ENCODE results near the gene SOWAHB. TPM values are rescaled to one million over a fixed set of nuclear protein-coding genes. Genes with fewer than 3 reads are reported as not detected.

Gene SOWAHB
- total RNA-seq, 1 donor from 2014 or later: 4.8 TPM

DNA sequence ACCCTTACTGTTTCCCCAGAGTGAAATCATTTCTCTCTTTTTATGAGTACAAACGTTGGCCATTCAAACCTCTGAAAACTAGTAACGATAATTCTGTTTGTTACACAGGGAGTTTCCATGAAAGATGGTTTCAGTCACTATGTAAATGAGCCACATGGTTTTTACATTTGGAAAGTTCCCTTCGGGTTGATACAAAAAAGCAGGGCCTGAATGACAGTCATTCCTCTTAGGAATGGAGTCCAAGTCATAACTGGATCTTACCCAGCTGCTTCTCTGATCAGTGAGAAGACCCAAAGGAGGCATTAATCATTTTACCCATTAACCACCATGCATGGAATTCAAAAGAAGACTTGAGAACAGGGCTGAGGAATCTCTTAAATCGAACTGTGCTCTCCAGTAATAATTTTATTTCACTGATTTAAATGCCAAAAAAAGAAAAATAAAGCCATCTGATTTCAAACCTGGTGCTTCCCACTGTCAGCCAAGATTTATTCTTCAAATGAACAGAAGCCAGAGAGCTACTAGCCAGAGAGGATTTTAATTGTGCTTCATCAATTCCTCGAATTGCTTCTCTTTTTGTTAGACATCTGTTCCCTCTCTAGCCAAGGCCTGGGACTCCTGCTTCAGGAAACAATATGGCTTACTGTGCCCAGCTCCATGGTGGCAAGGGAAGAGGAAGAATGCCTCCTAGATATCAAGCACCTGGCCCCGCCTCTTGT is 3.2 kb downstream of the SOWAHB start:
- H3K9me3 Mint-ChIP-seq: no peaks in the 10 kb centered on the region
- H3K36me3 Mint-ChIP-seq: no peaks in the 10 kb centered on the region
- peaks cover 50% of the 10 kb centered on the region for H3K27me3 Mint-ChIP-seq
- no peak for DNase-seq (ENCODE audit: extremely low spot score, unreplicated experiment)
- no peak for TF ChIP-seq CTCF (conservative IDR thresholded peaks at IDR 0.05)
- H3K4me1 Mint-ChIP-seq (ENCODE audit: unreplicated experiment): peaks cover 10% of the 10 kb centered on the region
- no peak overlapping the region for H3K4me3 Mint-ChIP-seq
- H3K27ac Mint-ChIP-seq: peak overlapping the region; percentile 20

DNA sequence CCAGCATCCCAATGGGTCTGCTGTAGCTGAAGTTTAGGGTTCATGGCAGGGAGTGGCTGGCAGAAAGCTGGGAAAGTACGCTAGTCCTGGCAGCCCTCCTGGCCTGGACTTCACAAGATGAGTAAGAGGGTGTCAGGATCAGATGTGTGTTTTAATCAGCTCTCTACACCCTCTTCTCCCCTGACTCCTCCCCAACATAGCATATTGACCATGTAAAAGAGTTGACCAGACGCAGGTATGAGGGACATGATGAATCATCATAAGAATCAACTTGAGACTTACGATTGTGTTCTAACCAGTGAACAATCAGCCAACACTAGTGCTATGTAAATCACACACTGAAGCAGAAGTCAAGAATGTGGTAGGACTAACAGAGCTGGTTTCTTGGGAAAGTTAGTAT is 5.3 kb downstream of the SOWAHB start:
- Mint-ChIP-seq H3K27me3 (peaks cover 34% of the 10 kb centered on the region), H3K9me3 (no peaks in the 10 kb centered on the region), H3K27ac (peak overlapping the region; percentile 68), H3K4me3 (peak overlapping the region; percentile 20), H3K36me3 (no peaks in the 10 kb centered on the region), H3K4me1 (ENCODE audit: unreplicated experiment) (no peaks in the 10 kb centered on the region)
- no peak for TF ChIP-seq CTCF (conservative IDR thresholded peaks at IDR 0.05)
- no peak for DNase-seq (ENCODE audit: extremely low spot score, unreplicated experiment)

- peaks cover 34% of the 10 kb centered on the region for H3K27me3 Mint-ChIP-seq
- TF ChIP-seq CTCF (conservative IDR thresholded peaks at IDR 0.05): no peak
- peaks cover 4% of the 10 kb centered on the region for H3K4me1 Mint-ChIP-seq (ENCODE audit: unreplicated experiment)
These were observed 5.9 kb downstream of the SOWAHB start for GRCh38 chr4:76892001-76892400.

DNA sequence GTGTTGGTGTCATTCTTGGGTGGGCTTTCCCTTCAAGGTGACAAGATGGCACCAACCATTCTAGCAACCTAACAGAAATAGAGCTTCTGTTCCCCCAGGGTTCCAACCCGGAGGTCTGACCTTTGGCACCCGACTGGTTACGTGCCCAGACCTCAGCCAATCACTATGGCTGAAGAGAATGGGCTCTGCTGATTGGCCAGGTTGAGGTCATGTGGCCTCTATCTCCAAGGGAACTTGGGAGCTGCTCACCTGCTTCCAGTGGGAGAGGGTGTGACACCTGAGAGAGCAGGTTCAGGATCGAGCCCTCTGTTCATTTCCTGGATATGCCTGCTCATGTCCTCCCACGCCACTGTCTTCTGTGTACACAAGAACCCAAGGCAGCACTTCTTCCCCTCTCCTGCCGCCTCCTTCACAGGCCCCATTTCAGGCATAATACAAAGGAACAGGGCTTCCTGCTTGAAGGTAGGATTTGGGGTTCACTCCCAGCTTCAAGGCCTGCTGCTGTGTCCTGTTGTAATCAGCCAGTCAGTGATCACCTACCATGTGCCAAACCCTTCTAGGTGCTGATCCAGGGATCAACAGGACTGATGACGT is 11.0 kb downstream of the SOWAHB start:
- peaks cover 7% of the 10 kb centered on the region for H3K27me3 Mint-ChIP-seq
- H3K36me3 Mint-ChIP-seq: no peaks in the 10 kb centered on the region
- peaks cover 9% of the 10 kb centered on the region for H3K4me1 Mint-ChIP-seq (ENCODE audit: unreplicated experiment)
- DNase-seq (ENCODE audit: extremely low spot score, unreplicated experiment): no peak
- H3K4me3 Mint-ChIP-seq: no peak overlapping the region
- no peak for TF ChIP-seq CTCF (conservative IDR thresholded peaks at IDR 0.05)
- no peak overlapping the region for H3K27ac Mint-ChIP-seq
- peaks cover 4% of the 10 kb centered on the region for H3K9me3 Mint-ChIP-seq

More at GRCh38 chr4:76892001-76892400, 5.9 kb downstream of the SOWAHB start:
- DNase-seq (ENCODE audit: extremely low spot score, unreplicated experiment): no peak
- Mint-ChIP-seq H3K4me3 (no peak overlapping the region), H3K36me3 (no peaks in the 10 kb centered on the region), H3K9me3 (peaks cover 4% of the 10 kb centered on the region), H3K27ac (peak overlapping the region; percentile 68)

- Mint-ChIP-seq H3K4me1 (ENCODE audit: unreplicated experiment) (peaks cover 9% of the 10 kb centered on the region), H3K27ac (no peak overlapping the region), H3K9me3 (peaks cover 4% of the 10 kb centered on the region), H3K36me3 (no peaks in the 10 kb centered on the region), H3K27me3 (peaks cover 3% of the 10 kb centered on the region), H3K4me3 (no peak overlapping the region)
- no peak for DNase-seq (ENCODE audit: extremely low spot score, unreplicated experiment)
- no peak for TF ChIP-seq CTCF (conservative IDR thresholded peaks at IDR 0.05)
These were observed 11.7 kb downstream of the SOWAHB start for GRCh38 chr4:76886214-76886613.
